Hepatocyte (in vitro differentiated cells): ENCODE measurements around the gene MICALL2. TPM values are rescaled to one million over a fixed set of nuclear protein-coding genes. Genes with fewer than 3 reads are reported as not detected.

Experiments
- DNase-seq: peaks from one replicate; pipeline ENCODE4 v3.0.0-alpha.2; 2016; ENCODE audit warnings: low spot score
- H2AFZ ChIP-seq: fragments of 200-600 bp; sonication (generic); 2 replicates; pipeline ENCODE4 v1.6.0; 2016; ENCODE audit warnings: antibody characterized with exemption, mild to moderate bottlenecking
- H3K27ac ChIP-seq: fragments of 200-600 bp; sonication (generic); 2 replicates; pipeline ENCODE4 v1.5.1; 2016; ENCODE audit warnings: mild to moderate bottlenecking
- H3K27me3 ChIP-seq: fragments of 200-600 bp; sonication (generic); 2 replicates; pipeline ENCODE4 v1.6.1; 2016
- H3K36me3 ChIP-seq: fragments of 200-600 bp; sonication (generic); replicated peaks from 2 replicates; pipeline ENCODE4 v1.5.1; 2016; ENCODE audit warnings: low read depth; ENCODE audit not compliant: insufficient read depth
- H3K4me1 ChIP-seq: fragments of 200-600 bp; sonication (generic); 2 replicates; pipeline ENCODE4 v1.5.1; 2016; ENCODE audit warnings: mild to moderate bottlenecking, moderate library complexity; ENCODE audit not compliant: insufficient read depth
- H3K4me2 ChIP-seq: fragments of 200-600 bp; sonication (generic); 2 replicates; pipeline ENCODE4 v1.6.0; 2016
- H3K4me3 ChIP-seq: fragments of 200-600 bp; sonication (generic); 2 replicates; pipeline ENCODE4 v1.5.1; 2016; ENCODE audit warnings: mild to moderate bottlenecking
- H3K79me2 ChIP-seq: fragments of 200-600 bp; sonication (generic); 2 replicates; pipeline ENCODE4 v1.6.0; 2017; ENCODE audit warnings: mild to moderate bottlenecking
- H3K9me2 ChIP-seq: fragments of 200-600 bp; sonication (generic); replicated peaks from 2 replicates; pipeline ENCODE4 v1.6.0; 2017; ENCODE audit warnings: mild to moderate bottlenecking; ENCODE audit not compliant: insufficient read depth
- H3K9me3 ChIP-seq: fragments of 200-600 bp; sonication (generic); 2 replicates; pipeline ENCODE4 v1.5.1; 2016; ENCODE audit warnings: low read depth, mild to moderate bottlenecking
- H4K20me1 ChIP-seq: fragments of 200-600 bp; sonication (generic); 2 replicates; pipeline ENCODE4 v1.6.0; 2016; ENCODE audit warnings: mild to moderate bottlenecking; ENCODE audit not compliant: insufficient read depth, poor library complexity, severe bottlenecking
- EZH2 ChIP-seq: fragments of 200-600 bp; sonication (generic); IDR thresholded peaks from 2 replicates; pipeline ENCODE4 v1.6.1; 2016; ENCODE audit warnings: antibody characterized with exemption, mild to moderate bottlenecking, borderline replicate concordance
- EZH2phosphoT487 ChIP-seq: fragments of 200-600 bp; sonication (generic); IDR thresholded peaks from one replicate; pipeline ENCODE4 v1.6.1; 2018; ENCODE audit warnings: antibody characterized with exemption, mild to moderate bottlenecking, low read depth, moderate library complexity; ENCODE audit not compliant: unreplicated experiment, severe bottlenecking
- WGBS: methylation state at CpG from one replicate; pipeline ENCODE4 v1.1.6; 2016; ENCODE audit warnings: low lambda C conversion rate; ENCODE audit errors: missing lambda C conversion rate; 5-methylcytosine and 5-hydroxymethylcytosine counted together
- polyA plus RNA-seq: library from polyadenylated mRNA; unstranded; fragments of >200 nt; fragmentation: Nextera tagmentation; extraction: Ambion mirVana; gene quantifications from 2 replicates; pipeline ENCODE4 v1.2.1, GENCODE V29; 2016
- total RNA-seq: library from RNA; depleted of rRNA; stranded (reverse); fragments of >200 nt; gene quantifications from 2 replicates; pipeline ENCODE4 v1.2.3, GENCODE V29; 2014
- TF ChIP-seq, protein P1 (sequence below): fragments of 200-600 bp; sonication (generic); IDR thresholded peaks from 2 replicates; pipeline ENCODE4 v1.5.1; 2016; ENCODE audit warnings: antibody characterized with exemption, mild to moderate bottlenecking; ENCODE audit not compliant: poor library complexity

Gene MICALL2
- total and polyA plus RNA-seq, 2 experiments from 2014 or later: 16.4 to 28.2 TPM

- no peaks in the 10 kb centered on the region for H3K9me3 ChIP-seq
- H3K36me3 ChIP-seq: no peaks in the 10 kb centered on the region
- no peak overlapping the region for H3K27ac ChIP-seq
- no peaks in the 10 kb centered on the region for H3K27me3 ChIP-seq
- no peaks in the 10 kb centered on the region for H3K4me1 ChIP-seq
- H3K79me2 ChIP-seq: no peaks in the 10 kb centered on the region
- H3K4me2 ChIP-seq: no peak overlapping the region
- WGBS: 82% methylated on average over 10 of the region's 10 CpGs
- no peak for DNase-seq
- H3K4me3 ChIP-seq: no peak overlapping the region
- H4K20me1 ChIP-seq: no peaks in the 10 kb centered on the region
- H2AFZ ChIP-seq: no peak overlapping the region
- no peak for TF ChIP-seq EZH2phosphoT487
- TF ChIP-seq, protein P1, sequence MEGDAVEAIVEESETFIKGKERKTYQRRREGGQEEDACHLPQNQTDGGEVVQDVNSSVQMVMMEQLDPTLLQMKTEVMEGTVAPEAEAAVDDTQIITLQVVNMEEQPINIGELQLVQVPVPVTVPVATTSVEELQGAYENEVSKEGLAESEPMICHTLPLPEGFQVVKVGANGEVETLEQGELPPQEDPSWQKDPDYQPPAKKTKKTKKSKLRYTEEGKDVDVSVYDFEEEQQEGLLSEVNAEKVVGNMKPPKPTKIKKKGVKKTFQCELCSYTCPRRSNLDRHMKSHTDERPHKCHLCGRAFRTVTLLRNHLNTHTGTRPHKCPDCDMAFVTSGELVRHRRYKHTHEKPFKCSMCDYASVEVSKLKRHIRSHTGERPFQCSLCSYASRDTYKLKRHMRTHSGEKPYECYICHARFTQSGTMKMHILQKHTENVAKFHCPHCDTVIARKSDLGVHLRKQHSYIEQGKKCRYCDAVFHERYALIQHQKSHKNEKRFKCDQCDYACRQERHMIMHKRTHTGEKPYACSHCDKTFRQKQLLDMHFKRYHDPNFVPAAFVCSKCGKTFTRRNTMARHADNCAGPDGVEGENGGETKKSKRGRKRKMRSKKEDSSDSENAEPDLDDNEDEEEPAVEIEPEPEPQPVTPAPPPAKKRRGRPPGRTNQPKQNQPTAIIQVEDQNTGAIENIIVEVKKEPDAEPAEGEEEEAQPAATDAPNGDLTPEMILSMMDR: no peak
- TF ChIP-seq EZH2: no peak
- no peaks in the 10 kb centered on the region for H3K9me2 ChIP-seq
These were observed 28.0 kb downstream of the MICALL2 start for GRCh38 chr7:1431226-1431625.

GRCh38 chr7:1430056-1430845, 29.0 kb downstream of the MICALL2 start:
- no peak overlapping the region for H3K27ac ChIP-seq
- no peak overlapping the region for H2AFZ ChIP-seq
- no peak overlapping the region for H3K4me3 ChIP-seq
- no peaks in the 10 kb centered on the region for H4K20me1 ChIP-seq
- WGBS: 82% methylated on average over 28 of the region's 32 CpGs
- H3K4me2 ChIP-seq: no peak overlapping the region
- no peaks in the 10 kb centered on the region for H3K79me2 ChIP-seq
- H3K4me1 ChIP-seq: no peaks in the 10 kb centered on the region
- no peak for DNase-seq
- no peaks in the 10 kb centered on the region for H3K9me2 ChIP-seq
- H3K27me3 ChIP-seq: no peaks in the 10 kb centered on the region
- TF ChIP-seq, protein P1: no peak
- TF ChIP-seq EZH2: no peak
- no peak for TF ChIP-seq EZH2phosphoT487
- no peaks in the 10 kb centered on the region for H3K9me3 ChIP-seq
- H3K36me3 ChIP-seq: no peaks in the 10 kb centered on the region

GRCh38 chr7:1428941-1429501, 30.2 kb downstream of the MICALL2 start:
- Histone ChIP-seq H4K20me1 (no peaks in the 10 kb centered on the region), H3K4me1 (no peaks in the 10 kb centered on the region), H3K36me3 (no peaks in the 10 kb centered on the region), H3K27me3 (no peaks in the 10 kb centered on the region), H3K4me3 (no peak overlapping the region), H3K79me2 (no peaks in the 10 kb centered on the region), H3K27ac (no peak overlapping the region), H2AFZ (no peak overlapping the region), H3K9me3 (no peaks in the 10 kb centered on the region), H3K4me2 (no peak overlapping the region), H3K9me2 (no peaks in the 10 kb centered on the region)
- 73% methylated on average over 20 of the region's 20 CpGs for WGBS
- no peak for DNase-seq
- TF ChIP-seq EZH2: no peak
- TF ChIP-seq, protein P1: no peak
- TF ChIP-seq EZH2phosphoT487: no peak
